ENCODE results near the gene ZNF333.

GRCh38 chr19:14764401-14764800 is 74.6 kb downstream of the ZNF333 start:
- no peak for TF ChIP-seq POLR2A (IDR thresholded peaks at IDR 0.05)
- no peak for TF ChIP-seq CTCF (IDR thresholded peaks at IDR 0.05)
